Choroid plexus epithelial cell (primary cell): ENCODE measurements around the gene KIAA1217.

Experiments used
- DNase-seq: peaks from one replicate; pipeline ENCODE4 v3.0.0-alpha.2; 2010; ENCODE audit warnings: low read depth
- H3K4me3 ChIP-seq: 2 replicates; pipeline ENCODE4 v1.5.1; 2011; ENCODE audit warnings: low read depth, mild to moderate bottlenecking, control low read depth, low read length, moderate library complexity
- CTCF ChIP-seq: conservative IDR thresholded peaks from 2 replicates; pipeline ENCODE4 v1.5.1; 2011; ENCODE audit warnings: low read depth, mild to moderate bottlenecking, control low read depth, inconsistent platforms, low read length, moderate library complexity

KIAA1217 gene

GRCh38 chr10:24310104-24310503, 101.2 kb downstream of the KIAA1217 start:
- no peak for TF ChIP-seq CTCF
- no peak for DNase-seq
- no peak overlapping the region for H3K4me3 ChIP-seq

- no peak for DNase-seq
- TF ChIP-seq CTCF = no peak
- H3K4me3 ChIP-seq = no peak overlapping the region
Observed at GRCh38 chr10:24311888-24312287, 103.0 kb downstream of the KIAA1217 start.

- DNase-seq = no peak
- no peak overlapping the region for H3K4me3 ChIP-seq
- TF ChIP-seq CTCF = no peak
Observed at GRCh38 chr10:24313283-24313682, 104.3 kb downstream of the KIAA1217 start.

DNA sequence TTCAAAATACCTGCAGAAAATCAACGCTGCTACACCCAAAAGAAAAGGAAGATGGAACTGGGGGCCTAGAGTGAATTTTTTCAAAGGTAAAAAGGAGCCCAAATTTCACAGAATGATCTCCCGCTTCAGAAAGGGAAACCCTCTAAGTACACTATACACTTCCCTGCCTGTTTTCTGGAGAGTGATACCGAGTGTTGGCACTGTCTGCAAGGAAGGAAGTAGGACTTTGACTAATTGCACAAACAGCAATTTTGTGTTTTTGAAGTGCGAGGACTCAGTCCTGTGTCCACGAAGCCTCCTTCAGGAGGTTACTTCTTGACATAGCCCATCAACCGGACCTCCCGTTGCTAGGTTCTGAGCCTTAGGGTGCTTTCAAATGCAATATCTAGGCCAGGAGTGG, 106.3 kb downstream of the KIAA1217 start:
- no peak overlapping the region for H3K4me3 ChIP-seq
- no peak for TF ChIP-seq CTCF
- DNase-seq = no peak

DNA sequence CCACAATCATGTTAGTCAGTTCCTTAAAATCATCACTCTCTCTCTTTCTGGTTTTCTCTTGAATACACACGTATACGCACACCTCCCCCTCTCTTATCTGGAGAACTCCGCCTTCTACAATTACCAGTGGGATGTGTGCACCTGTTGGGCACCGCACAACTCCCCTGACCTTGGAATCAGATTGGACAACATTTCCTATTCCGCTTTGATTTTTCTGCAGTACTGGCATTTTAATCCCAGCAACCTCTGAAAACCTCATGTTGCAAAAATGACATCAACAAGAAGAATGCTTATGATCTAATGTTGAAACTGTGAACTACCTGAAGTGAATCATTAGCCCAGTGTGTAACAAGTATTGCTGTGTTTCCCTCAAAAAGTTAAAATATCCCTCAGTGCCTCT, 109.6 kb downstream of the KIAA1217 start:
- DNase-seq = no peak
- TF ChIP-seq CTCF = no peak
- no peak overlapping the region for H3K4me3 ChIP-seq

GRCh38 chr10:24320373-24320772, 111.4 kb downstream of the KIAA1217 start:
- TF ChIP-seq CTCF = no peak
- no peak for DNase-seq
- no peak overlapping the region for H3K4me3 ChIP-seq

- no peak for TF ChIP-seq CTCF
- no peak overlapping the region for H3K4me3 ChIP-seq
- DNase-seq = no peak
Observed at GRCh38 chr10:24324651-24325050, 115.7 kb downstream of the KIAA1217 start.
